Uterus (tissue), 2 donors: ENCODE data around the gene UBE2L5.

ENCODE experiments used
- CTCF ChIP-seq, 4 experiments: fragments of 200-600 bp in 2 of 4; fragments of 450-650 bp in 2 of 4; sonication (generic) in 2 of 4; IDR thresholded peaks; one replicate each; pipeline ENCODE4 v1.5.1; 2016 to 2019; ENCODE audit warnings: antibody characterized with exemption in 4 of 4, mild to moderate bottlenecking in 2 of 4, moderate library complexity in 1 of 4
- POLR2A ChIP-seq, 2 donors: fragments of 450-650 bp; IDR thresholded peaks; one replicate each; pipeline ENCODE4 v1.6.1; 2016; ENCODE audit warnings: antibody characterized with exemption in 2 of 2, mild to moderate bottlenecking in 1 of 2, moderate library complexity in 1 of 2

GRCh38 chr13:30403456-30403855 is 18.8 kb upstream of the UBE2L5 start:
- TF ChIP-seq POLR2A (IDR thresholded peaks at IDR 0.05) (no peak), CTCF (IDR thresholded peaks at IDR 0.05) (no peak)
